GM12878 (cell line): ENCODE results near the gene PDIA5. TPM values are rescaled to one million over a fixed set of nuclear protein-coding genes. Genes with fewer than 3 reads are reported as not detected.

Experiments
- ATAC-seq: fragments of 200-7000 bp; cut with Tn5 transposase; 3 replicates; pipeline ENCODE4 v1.9.1; 2020; ENCODE audit warnings: mild to moderate bottlenecking, moderate library complexity
- BruUV-seq: library from RNA; stranded (reverse); fragments of 400-500 nt; replicated peaks from 2 replicates; lab custom pipeline; 2021; lab: Mats Ljungman, UMichigan
- CTCF ChIA-PET: fragments of 300-600 bp; sonication (Branson Sonifier 250); formaldehyde crosslinking; extraction: SDS; loops from one replicate; lab custom pipeline; 2021; ENCODE audit warnings: inconsistent platforms; lab: Yijun Ruan, JAX
- POLR2A ChIA-PET: fragments of 350-600 bp; formaldehyde crosslinking; extraction: SDS; loops from one replicate; lab custom pipeline; 2021; ENCODE audit warnings: inconsistent platforms; lab: Charles Lee
- RAD21 ChIA-PET: fragments of 300-600 bp; sonication (Branson Sonifier 250); formaldehyde crosslinking; loops from one replicate; lab custom pipeline; 2023; ENCODE audit warnings: antibody characterized with exemption; ENCODE audit not compliant: unreplicated experiment; lab: Charles Lee
- SMC1A ChIA-PET: fragments of 300-600 bp; sonication (Branson Sonifier 250); formaldehyde crosslinking; loops from one replicate; lab custom pipeline; 2023; ENCODE audit not compliant: unreplicated experiment, uncharacterized antibody; lab: Charles Lee
- DNase-seq: peaks from one replicate; pipeline ENCODE4 v3.0.0-alpha.2; 2011; ENCODE audit warnings: low read depth, low spot score
- FAIRE-seq: peaks from 3 replicates; lab custom pipeline; 2011; peaks lifted over from hg19 to GRCh38; lab: Jason Lieb, UNC
- H2AFZ ChIP-seq: 2 replicates; pipeline ENCODE4 v1.6.0; 2011; ENCODE audit warnings: low read depth, low read length, control low read depth; ENCODE audit not compliant: control insufficient read depth
- H3K27ac ChIP-seq: 2 replicates; pipeline ENCODE4 v1.5.1; 2011; ENCODE audit warnings: control low read depth; ENCODE audit not compliant: control insufficient read depth, insufficient read depth
- H3K27me3 ChIP-seq, 2 experiments: replicated peaks in 1 of 2; 2 replicates each; pipeline versions ENCODE4 v1.6.0 to v1.6.1; 2011; ENCODE audit warnings: low read length in 1 of 2; ENCODE audit not compliant: control insufficient read depth in 2 of 2, insufficient read depth in 2 of 2
- H3K36me3 ChIP-seq, 2 experiments: 2 replicates each; pipeline ENCODE4 v1.5.1; 2011; ENCODE audit warnings: low read length in 1 of 2; ENCODE audit not compliant: control insufficient read depth in 2 of 2, insufficient read depth in 2 of 2
- H3K4me1 ChIP-seq: 2 replicates; pipeline ENCODE4 v1.6.1; 2011; ENCODE audit warnings: mild to moderate bottlenecking, low read length, moderate library complexity, mixed read lengths; ENCODE audit not compliant: control insufficient read depth, insufficient read depth
- H3K4me2 ChIP-seq: 2 replicates; pipeline ENCODE4 v1.6.0; 2011; ENCODE audit warnings: control low read depth; ENCODE audit not compliant: control insufficient read depth, insufficient read depth
- H3K4me3 ChIP-seq: fragments of 200-600 bp; sonication (generic); 2 replicates; pipeline ENCODE4 v1.5.1; 2016
- H3K79me2 ChIP-seq: 2 replicates; pipeline ENCODE4 v1.6.0; 2011; ENCODE audit warnings: low read length; ENCODE audit not compliant: control insufficient read depth, insufficient read depth
- H3K9ac ChIP-seq: 2 replicates; pipeline ENCODE4 v1.8.0; 2011; ENCODE audit warnings: low read length, control low read depth, mixed read lengths; ENCODE audit not compliant: control insufficient read depth, insufficient read depth
- H3K9me3 ChIP-seq: replicated peaks from 3 replicates; pipeline ENCODE4 v1.5.1; 2011; ENCODE audit warnings: mild to moderate bottlenecking, low read length; ENCODE audit not compliant: control insufficient read depth, insufficient read depth
- H4K20me1 ChIP-seq: 2 replicates; pipeline ENCODE4 v1.6.0; 2011; ENCODE audit not compliant: control insufficient read depth, insufficient read depth
- CHD1 ChIP-seq: IDR thresholded peaks from 2 replicates; pipeline ENCODE4 v1.6.1; 2012; ENCODE audit warnings: low read depth, low read length, improper control_type of control experiment
- EP300 ChIP-seq, 2 experiments: fragments of 150-350 bp in 1 of 2; IDR thresholded peaks; 2 replicates each; pipeline ENCODE4 v1.6.1; 2011 to 2012; ENCODE audit warnings: low read depth in 2 of 2, low read length in 2 of 2, borderline replicate concordance in 1 of 2, improper control_type of control experiment in 1 of 2, inconsistent platforms in 1 of 2; ENCODE audit not compliant: control insufficient read depth in 1 of 2
- PML ChIP-seq: IDR thresholded peaks from 2 replicates; pipeline ENCODE4 v1.6.1; 2012; ENCODE audit warnings: low read length, inconsistent platforms
- YY1 ChIP-seq: IDR thresholded peaks from 2 replicates; pipeline ENCODE4 v1.6.1; 2011; ENCODE audit warnings: low read depth, mild to moderate bottlenecking, low read length
- WGBS: methylation state at CpG from one replicate; pipeline ENCODE4 v1.1.6; 2016; ENCODE audit warnings: low lambda C conversion rate; ENCODE audit not compliant: insufficient replicate concordance, insufficient coverage; ENCODE audit errors: missing lambda C conversion rate; 5-methylcytosine and 5-hydroxymethylcytosine counted together
- in situ Hi-C: fragments of 300-500 bp; cut with MboI; formaldehyde crosslinking; loops from 9 replicates; pipeline ENCODE4 v1.14.3; 2018; ENCODE audit warnings: mixed read lengths
- intact Hi-C: fragments of 100-400 bp; cut with micrococcal nuclease; formaldehyde crosslinking; loops from one replicate; pipeline ENCODE4 v1.14.2; 2022; ENCODE audit not compliant: unreplicated experiment
- polyA plus RNA-seq, 11 experiments: library from polyadenylated mRNA; depleted of rRNA in 4 of 11; unstranded in 6 of 11; stranded (reverse) in 5 of 11; fragments of >200 nt; fragmentation: Nextera tagmentation in 4 of 11; fragmentation: Illumina TruSeq in 1 of 11; extraction: Ambion mirVana in 4 of 11; extraction: Trizol in 1 of 11; gene quantifications; 1 replicate in 1 of 11; 2 replicates in 10 of 11; pipeline versions ENCODE4 v1.2.1 to v1.2.3, GENCODE V29; 2011 to 2016; ENCODE audit warnings: inconsistent platforms in 2 of 11, missing spikeins in 2 of 11, low read depth in 1 of 11
- total RNA-seq, 4 experiments: library from RNA; depleted of rRNA in 3 of 4; stranded (reverse); fragments of >200 nt in 3 of 4; fragmentation: Illumina TruSeq in 1 of 4; extraction: Trizol in 1 of 4; gene quantifications; 2 replicates each; pipeline versions ENCODE4 v1.2.1 to v1.2.3, GENCODE V29; 2013 to 2021
- TF ChIP-seq, protein P1 (sequence below): fragments of 450-650 bp; IDR thresholded peaks from 2 replicates; pipeline ENCODE4 v1.6.1; 2018; ENCODE audit warnings: borderline replicate concordance, mild to moderate bottlenecking; ENCODE audit not compliant: partially characterized antibody
- TF ChIP-seq, protein P2 (sequence below): IDR thresholded peaks from 2 replicates; pipeline ENCODE4 v1.6.1; 2012; ENCODE audit warnings: improper control_type of control experiment, low read depth, low read length; ENCODE audit not compliant: insufficient replicate concordance
- TF ChIP-seq, protein P3 (sequence below): IDR thresholded peaks from 2 replicates; pipeline ENCODE4 v1.6.1; 2011; ENCODE audit warnings: mild to moderate bottlenecking, low read depth, low read length, moderate library complexity; ENCODE audit not compliant: insufficient replicate concordance

PDIA5 gene
- total and polyA plus RNA-seq, 10 of the 15 experiments (the other 5 are each of a cell fraction or from before 2014, with no cell fraction given): 4.1 to 24.8 (median 19.2) TPM

- H3K9me3 ChIP-seq: no peaks in the 10 kb centered on the region
- intact Hi-C loops (no loop called here), in situ Hi-C loops (no loop called here)
- no peak for ATAC-seq
- no peaks in the 10 kb centered on the region for H3K79me2 ChIP-seq
- SMC1A ChIA-PET: interaction anchor here (0.7 to 1.0 kb wide), 2 partner anchors 16 to 34 kb away, joined by 3 read pairs; no protein-coding TSS in a partner anchor
- FAIRE-seq: no peak
- POLR2A ChIA-PET: no interaction called here
- 84% methylated on average over 5 of the region's 5 CpGs for WGBS
- TF ChIP-seq CHD1: no peak
- no peak for TF ChIP-seq YY1
- no peak for TF ChIP-seq PML
- TF ChIP-seq, protein P1, sequence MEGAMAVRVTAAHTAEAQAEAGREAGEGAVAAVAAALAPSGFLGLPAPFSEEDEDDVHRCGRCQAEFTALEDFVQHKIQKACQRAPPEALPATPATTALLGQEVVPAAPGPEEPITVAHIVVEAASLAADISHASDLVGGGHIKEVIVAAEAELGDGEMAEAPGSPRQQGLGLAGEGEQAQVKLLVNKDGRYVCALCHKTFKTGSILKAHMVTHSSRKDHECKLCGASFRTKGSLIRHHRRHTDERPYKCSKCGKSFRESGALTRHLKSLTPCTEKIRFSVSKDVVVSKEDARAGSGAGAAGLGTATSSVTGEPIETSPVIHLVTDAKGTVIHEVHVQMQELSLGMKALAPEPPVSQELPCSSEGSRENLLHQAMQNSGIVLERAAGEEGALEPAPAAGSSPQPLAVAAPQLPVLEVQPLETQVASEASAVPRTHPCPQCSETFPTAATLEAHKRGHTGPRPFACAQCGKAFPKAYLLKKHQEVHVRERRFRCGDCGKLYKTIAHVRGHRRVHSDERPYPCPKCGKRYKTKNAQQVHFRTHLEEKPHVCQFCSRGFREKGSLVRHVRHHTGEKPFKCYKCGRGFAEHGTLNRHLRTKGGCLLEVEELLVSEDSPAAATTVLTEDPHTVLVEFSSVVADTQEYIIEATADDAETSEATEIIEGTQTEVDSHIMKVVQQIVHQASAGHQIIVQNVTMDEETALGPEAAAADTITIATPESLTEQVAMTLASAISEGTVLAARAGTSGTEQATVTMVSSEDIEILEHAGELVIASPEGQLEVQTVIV: no peak
- no peak for TF ChIP-seq EP300 (IDR thresholded peaks at IDR 0.05; ENCODE audit: borderline replicate concordance in 1 of 2, control insufficient read depth in 1 of 2, low read depth in 2 of 2, low read length in 2 of 2)
- TF ChIP-seq, protein P2, sequence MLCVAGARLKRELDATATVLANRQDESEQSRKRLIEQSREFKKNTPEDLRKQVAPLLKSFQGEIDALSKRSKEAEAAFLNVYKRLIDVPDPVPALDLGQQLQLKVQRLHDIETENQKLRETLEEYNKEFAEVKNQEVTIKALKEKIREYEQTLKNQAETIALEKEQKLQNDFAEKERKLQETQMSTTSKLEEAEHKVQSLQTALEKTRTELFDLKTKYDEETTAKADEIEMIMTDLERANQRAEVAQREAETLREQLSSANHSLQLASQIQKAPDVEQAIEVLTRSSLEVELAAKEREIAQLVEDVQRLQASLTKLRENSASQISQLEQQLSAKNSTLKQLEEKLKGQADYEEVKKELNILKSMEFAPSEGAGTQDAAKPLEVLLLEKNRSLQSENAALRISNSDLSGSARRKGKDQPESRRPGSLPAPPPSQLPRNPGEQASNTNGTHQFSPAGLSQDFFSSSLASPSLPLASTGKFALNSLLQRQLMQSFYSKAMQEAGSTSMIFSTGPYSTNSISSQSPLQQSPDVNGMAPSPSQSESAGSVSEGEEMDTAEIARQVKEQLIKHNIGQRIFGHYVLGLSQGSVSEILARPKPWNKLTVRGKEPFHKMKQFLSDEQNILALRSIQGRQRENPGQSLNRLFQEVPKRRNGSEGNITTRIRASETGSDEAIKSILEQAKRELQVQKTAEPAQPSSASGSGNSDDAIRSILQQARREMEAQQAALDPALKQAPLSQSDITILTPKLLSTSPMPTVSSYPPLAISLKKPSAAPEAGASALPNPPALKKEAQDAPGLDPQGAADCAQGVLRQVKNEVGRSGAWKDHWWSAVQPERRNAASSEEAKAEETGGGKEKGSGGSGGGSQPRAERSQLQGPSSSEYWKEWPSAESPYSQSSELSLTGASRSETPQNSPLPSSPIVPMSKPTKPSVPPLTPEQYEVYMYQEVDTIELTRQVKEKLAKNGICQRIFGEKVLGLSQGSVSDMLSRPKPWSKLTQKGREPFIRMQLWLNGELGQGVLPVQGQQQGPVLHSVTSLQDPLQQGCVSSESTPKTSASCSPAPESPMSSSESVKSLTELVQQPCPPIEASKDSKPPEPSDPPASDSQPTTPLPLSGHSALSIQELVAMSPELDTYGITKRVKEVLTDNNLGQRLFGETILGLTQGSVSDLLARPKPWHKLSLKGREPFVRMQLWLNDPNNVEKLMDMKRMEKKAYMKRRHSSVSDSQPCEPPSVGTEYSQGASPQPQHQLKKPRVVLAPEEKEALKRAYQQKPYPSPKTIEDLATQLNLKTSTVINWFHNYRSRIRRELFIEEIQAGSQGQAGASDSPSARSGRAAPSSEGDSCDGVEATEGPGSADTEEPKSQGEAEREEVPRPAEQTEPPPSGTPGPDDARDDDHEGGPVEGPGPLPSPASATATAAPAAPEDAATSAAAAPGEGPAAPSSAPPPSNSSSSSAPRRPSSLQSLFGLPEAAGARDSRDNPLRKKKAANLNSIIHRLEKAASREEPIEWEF: no peak
- TF ChIP-seq, protein P3, sequence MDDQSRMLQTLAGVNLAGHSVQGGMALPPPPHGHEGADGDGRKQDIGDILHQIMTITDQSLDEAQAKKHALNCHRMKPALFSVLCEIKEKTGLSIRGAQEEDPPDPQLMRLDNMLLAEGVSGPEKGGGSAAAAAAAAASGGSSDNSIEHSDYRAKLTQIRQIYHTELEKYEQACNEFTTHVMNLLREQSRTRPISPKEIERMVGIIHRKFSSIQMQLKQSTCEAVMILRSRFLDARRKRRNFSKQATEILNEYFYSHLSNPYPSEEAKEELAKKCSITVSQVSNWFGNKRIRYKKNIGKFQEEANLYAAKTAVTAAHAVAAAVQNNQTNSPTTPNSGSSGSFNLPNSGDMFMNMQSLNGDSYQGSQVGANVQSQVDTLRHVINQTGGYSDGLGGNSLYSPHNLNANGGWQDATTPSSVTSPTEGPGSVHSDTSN: no peak
- CTCF ChIA-PET: no interaction called here
- H4K20me1 ChIP-seq: no peaks in the 10 kb centered on the region
- no peak overlapping the region for H3K27ac ChIP-seq
- no peaks in the 10 kb centered on the region for H3K36me3 ChIP-seq
- no peak overlapping the region for H3K4me3 ChIP-seq
- H3K4me2 ChIP-seq: no peak overlapping the region
- DNase-seq: no peak
- RAD21 ChIA-PET: no interaction called here
- H3K27me3 ChIP-seq: no peaks in the 10 kb centered on the region
- H3K9ac ChIP-seq: no peak overlapping the region
- no peaks in the 10 kb centered on the region for H3K4me1 ChIP-seq
- BruUV-seq: no TSS peak
- no peak overlapping the region for H2AFZ ChIP-seq
Measured at GRCh38 chr3:123193448-123194101, 126.8 kb downstream of the PDIA5 start.
